AG04450 (cell line): ENCODE data around the gene ARHGAP26. TPM values are rescaled to one million over a fixed set of nuclear protein-coding genes. Genes with fewer than 3 reads are reported as not detected.
"Not testable (repeated sequence)": the region's sequence is repeated elsewhere in the genome, so short reads cannot be mapped to it uniquely, and the experiment has no call there.

Experiments
- CTCF ChIA-PET: fragments of 300-600, 350-600 bp; formaldehyde crosslinking; extraction: SDS; loops from one replicate; lab custom pipeline; 2022; ENCODE audit warnings: antibody characterized with exemption, inconsistent platforms; lab: Charles Lee
- POLR2A ChIA-PET: fragments of 350-600 bp; formaldehyde crosslinking; extraction: SDS; loops from one replicate; lab custom pipeline; 2021; ENCODE audit warnings: antibody characterized with exemption, inconsistent platforms; lab: Yijun Ruan, JAX
- DNase-seq: peaks from one replicate; pipeline ENCODE4 v3.0.0-alpha.2; 2011; ENCODE audit warnings: low read depth, low spot score
- H3K27ac ChIP-seq: one replicate; pipeline ENCODE4 v1.5.1; 2012; ENCODE audit warnings: low read depth, low read length, control low read depth
- H3K27me3 ChIP-seq: one replicate; pipeline ENCODE4 v1.6.0; 2012; ENCODE audit warnings: low read length; ENCODE audit not compliant: control insufficient read depth, insufficient read depth
- H3K4me3 ChIP-seq: 2 replicates; pipeline ENCODE4 v1.5.1; 2011; ENCODE audit warnings: mild to moderate bottlenecking, low read depth, low read length, control low read depth
- H3K9me3 ChIP-seq: 2 replicates; pipeline ENCODE4 v1.5.1; 2012; ENCODE audit warnings: low read length; ENCODE audit not compliant: control insufficient read depth, insufficient read depth
- CTCF ChIP-seq: IDR thresholded peaks from 2 replicates; pipeline ENCODE4 v1.5.1; 2011; ENCODE audit warnings: low read depth, low read length, control low read depth, inconsistent platforms
- polyA plus RNA-seq: library from polyadenylated mRNA; depleted of rRNA; stranded (reverse); fragments of >200 nt; gene quantifications from 2 replicates; pipeline ENCODE4 v1.2.3, GENCODE V29; 2011

ARHGAP26 gene
- polyA plus RNA-seq, 1 experiment = 0.56 TPM

GRCh38 chr5:142945845-142946244, 175.7 kb downstream of the ARHGAP26 start:
- H3K27me3 ChIP-seq = no peaks in the 10 kb centered on the region
- TF ChIP-seq CTCF = no peak
- H3K9me3 ChIP-seq = no peaks in the 10 kb centered on the region
- no peak for DNase-seq
- ChIA-PET POLR2A (no interaction called here), CTCF (no interaction called here)
- H3K4me3 ChIP-seq = no peak overlapping the region
- H3K27ac ChIP-seq = no peak overlapping the region

GRCh38 chr5:142946547-142947426, 176.6 kb downstream of the ARHGAP26 start:
- H3K4me3 ChIP-seq = no peak overlapping the region
- no peaks in the 10 kb centered on the region for H3K9me3 ChIP-seq
- ChIA-PET POLR2A (no interaction called here), CTCF (interaction anchor here (0.6 to 0.7 kb wide), 3 partner anchors 19 to 452 kb away, joined by 3 read pairs; no protein-coding TSS in a partner anchor)
- H3K27ac ChIP-seq = no peak overlapping the region
- no peak for DNase-seq
- TF ChIP-seq CTCF = no peak
- H3K27me3 ChIP-seq = no peaks in the 10 kb centered on the region

- TF ChIP-seq CTCF = no peak
- H3K27ac ChIP-seq = no peak overlapping the region
- DNase-seq = no peak
- H3K4me3 ChIP-seq = no peak overlapping the region
- H3K9me3 ChIP-seq = no peaks in the 10 kb centered on the region
- CTCF ChIA-PET = interaction anchor here (0.6 to 0.7 kb wide), 3 partner anchors 19 to 452 kb away, joined by 3 read pairs; no protein-coding TSS in a partner anchor
- no peaks in the 10 kb centered on the region for H3K27me3 ChIP-seq
- POLR2A ChIA-PET = no interaction called here
Observed at GRCh38 chr5:142947427-142947709, 177.2 kb downstream of the ARHGAP26 start.

- no peak overlapping the region for H3K4me3 ChIP-seq
- H3K27me3 ChIP-seq = no peaks in the 10 kb centered on the region
- no peak overlapping the region for H3K27ac ChIP-seq
- no peak for TF ChIP-seq CTCF
- ChIA-PET POLR2A (no interaction called here), CTCF (no interaction called here)
- DNase-seq = no peak
- no peaks in the 10 kb centered on the region for H3K9me3 ChIP-seq
Observed at GRCh38 chr5:142952229-142952628, 182.1 kb downstream of the ARHGAP26 start.

GRCh38 chr5:142952871-142953270, 182.7 kb downstream of the ARHGAP26 start:
- H3K27ac ChIP-seq, POLR2A ChIA-PET: not testable (repeated sequence)

More at GRCh38 chr5:142952871-142953270, 182.7 kb downstream of the ARHGAP26 start:
- H3K4me3 ChIP-seq, H3K27me3 ChIP-seq, H3K9me3 ChIP-seq, CTCF ChIA-PET, DNase-seq: not testable (repeated sequence)
